Mammary epithelial cell (primary cell): Measurements from ENCODE around the gene BPIFB1.

Experiments used
- EZH2 ChIP-seq: IDR thresholded peaks from 2 replicates; pipeline ENCODE4 v1.6.1; 2012; ENCODE audit warnings: low read length, inconsistent platforms, borderline replicate concordance
- TF ChIP-seq, protein P1 (sequence below), 2 donors: IDR thresholded peaks in 1 of 2; conservative IDR thresholded peaks in 1 of 2; 2 replicates each; pipeline ENCODE4 v1.5.1; 2011 to 2012; ENCODE audit warnings: inconsistent platforms in 2 of 2, low read length in 2 of 2, mild to moderate bottlenecking in 2 of 2, control low read depth in 1 of 2, low read depth in 1 of 2; ENCODE audit not compliant: insufficient read depth in 1 of 2; ENCODE audit errors: extremely low read depth in 1 of 2

DNA sequence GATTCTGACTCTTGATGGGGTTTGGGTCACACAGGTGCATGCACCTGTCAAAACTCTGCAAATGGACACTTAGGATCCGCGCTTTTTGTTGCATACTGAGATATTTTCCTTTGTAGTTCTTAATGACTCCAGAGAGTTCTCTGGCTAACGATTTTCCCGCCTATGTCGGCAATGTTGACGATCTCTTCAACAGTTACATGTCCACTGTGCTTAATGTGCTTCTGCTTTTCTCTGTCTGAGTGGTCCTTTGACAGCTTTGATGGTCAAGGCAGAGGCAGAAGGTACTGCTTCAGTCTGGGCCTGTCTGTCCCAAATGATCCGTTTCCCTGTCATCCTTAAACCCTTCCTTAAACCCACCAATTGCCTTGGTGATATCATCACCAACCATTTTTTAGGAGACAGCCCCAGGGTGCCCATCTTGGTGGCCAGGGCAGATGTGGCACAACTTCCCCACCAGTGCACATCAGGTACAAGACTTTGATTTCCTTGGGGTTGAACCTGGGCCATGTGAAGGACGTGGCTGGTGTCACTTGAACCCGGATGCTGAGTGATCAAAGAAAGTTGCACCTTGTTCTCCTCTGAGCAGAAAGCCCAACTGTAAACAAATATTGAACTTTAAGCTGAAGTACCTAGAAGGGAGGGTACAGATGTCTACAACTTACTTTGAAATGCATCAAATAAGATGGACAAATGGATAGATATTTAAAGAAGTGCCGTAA is 10.7 kb upstream of the BPIFB1 start:
- TF ChIP-seq, protein P1, sequence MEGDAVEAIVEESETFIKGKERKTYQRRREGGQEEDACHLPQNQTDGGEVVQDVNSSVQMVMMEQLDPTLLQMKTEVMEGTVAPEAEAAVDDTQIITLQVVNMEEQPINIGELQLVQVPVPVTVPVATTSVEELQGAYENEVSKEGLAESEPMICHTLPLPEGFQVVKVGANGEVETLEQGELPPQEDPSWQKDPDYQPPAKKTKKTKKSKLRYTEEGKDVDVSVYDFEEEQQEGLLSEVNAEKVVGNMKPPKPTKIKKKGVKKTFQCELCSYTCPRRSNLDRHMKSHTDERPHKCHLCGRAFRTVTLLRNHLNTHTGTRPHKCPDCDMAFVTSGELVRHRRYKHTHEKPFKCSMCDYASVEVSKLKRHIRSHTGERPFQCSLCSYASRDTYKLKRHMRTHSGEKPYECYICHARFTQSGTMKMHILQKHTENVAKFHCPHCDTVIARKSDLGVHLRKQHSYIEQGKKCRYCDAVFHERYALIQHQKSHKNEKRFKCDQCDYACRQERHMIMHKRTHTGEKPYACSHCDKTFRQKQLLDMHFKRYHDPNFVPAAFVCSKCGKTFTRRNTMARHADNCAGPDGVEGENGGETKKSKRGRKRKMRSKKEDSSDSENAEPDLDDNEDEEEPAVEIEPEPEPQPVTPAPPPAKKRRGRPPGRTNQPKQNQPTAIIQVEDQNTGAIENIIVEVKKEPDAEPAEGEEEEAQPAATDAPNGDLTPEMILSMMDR (conservative IDR thresholded peaks at IDR 0.05 in 1 of 2, IDR thresholded peaks at IDR 0.05 in 1 of 2; ENCODE audit: extremely low read depth in 1 of 2, insufficient read depth in 1 of 2, low read depth in 1 of 2, low read length in 2 of 2), result no peak
- TF ChIP-seq EZH2, result no peak
